Measurements from ENCODE around the gene TEX51. TPM values are rescaled to one million over a fixed set of nuclear protein-coding genes. Genes with fewer than 3 reads are reported as not detected.

Gene TEX51
- total and polyA plus RNA-seq, 2 of the 4 experiments (the other 2 are of a cell fraction) = not detected

GRCh38 chr2:126900646-126901319 is 2.1 kb downstream of the TEX51 start:
- no peak overlapping the region for H2AK5ac ChIP-seq (ENCODE audit: low read depth, low read length)
- 17% methylated on average over 1 of the region's 9 CpGs; no CpG with 5 or more reads in 1 of the 2 experiments for WGBS, 2 experiments (ENCODE audit: extremely low coverage in 2 of 2, insufficient read length in 1 of 2)
- TF ChIP-seq BHLHE40 (IDR thresholded peaks at IDR 0.05; ENCODE audit: low read depth, low read length) = no peak
- no peak for TF ChIP-seq NFE2L2 (IDR thresholded peaks at IDR 0.05; ENCODE audit: low read depth, low read length)
- TF ChIP-seq SMC3 (IDR thresholded peaks at IDR 0.05; ENCODE audit: low read depth, low read length) = no peak
- TF ChIP-seq MAZ (IDR thresholded peaks at IDR 0.05; ENCODE audit: borderline replicate concordance, low read depth, low read length) = no peak
- TF ChIP-seq RFX5 (IDR thresholded peaks at IDR 0.05; ENCODE audit: low read depth, low read length) = no peak
- TF ChIP-seq MXI1 (IDR thresholded peaks at IDR 0.05; ENCODE audit: borderline replicate concordance, low read depth, low read length) = no peak
- TF ChIP-seq RCOR1 (IDR thresholded peaks at IDR 0.05; ENCODE audit: insufficient replicate concordance, low read length) = no peak
- no peak for TF ChIP-seq CTCF (conservative IDR thresholded peaks at IDR 0.05; ENCODE audit: low read depth, low read length)
- no peak for TF ChIP-seq CHD1 (IDR thresholded peaks at IDR 0.05; ENCODE audit: low read depth, low read length)
- H2BK15ac ChIP-seq (ENCODE audit: low read depth, low read length) = no peak overlapping the region
- H4K91ac ChIP-seq (ENCODE audit: insufficient read depth, low read depth, low read length) = no peak overlapping the region
- no peak overlapping the region for H4K5ac ChIP-seq (ENCODE audit: low read depth, low read length)
- no TSS peak for BruUV-seq (replicated peaks)
- no peaks in the 10 kb centered on the region for H3K4me1 ChIP-seq (ENCODE audit: control insufficient read depth, insufficient read depth, low read length)
- no peak overlapping the region for H2BK120ac ChIP-seq (ENCODE audit: low read depth, low read length)
- no peak overlapping the region for H2AK9ac ChIP-seq (replicated peaks; ENCODE audit: low read depth, low read length, poor library complexity)
- no peak overlapping the region for H3K14ac ChIP-seq (replicated peaks; ENCODE audit: low read depth, low read length)
- H3K23ac ChIP-seq (ENCODE audit: low read depth, low read length) = no peak overlapping the region
- H3K9ac ChIP-seq (ENCODE audit: low read depth, low read length) = no peak overlapping the region
- H3K4ac ChIP-seq (ENCODE audit: low read depth, low read length) = no peak overlapping the region
- ChIA-PET POLR2A (ENCODE audit: unreplicated experiment) (no interaction called here), CTCF (no interaction called here)
- in situ Hi-C loops (cut with MboI; ENCODE audit: low sequenced_read_pairs) (no loop called here), dilution Hi-C loops (cut with HindIII; ENCODE audit: low sequenced_read_pairs, unreplicated experiment) (no loop called here), intact Hi-C loops (cut with micrococcal nuclease) (no loop called here)
- no peak overlapping the region for H2BK5ac ChIP-seq (ENCODE audit: low read depth, low read length, poor library complexity, severe bottlenecking)
- no peak overlapping the region for H3K4me2 ChIP-seq (ENCODE audit: low read depth, low read length)
- H3K36me3 ChIP-seq (ENCODE audit: control insufficient read depth, insufficient read depth, low read length) = no peaks in the 10 kb centered on the region
- no peak overlapping the region for H2BK20ac ChIP-seq (ENCODE audit: low read depth, low read length)
- no peak overlapping the region for H3K18ac ChIP-seq (ENCODE audit: low read depth, low read length)
- H4K8ac ChIP-seq (ENCODE audit: low read depth in 2 of 2, low read length in 2 of 2) = no peak overlapping the region
- no peak overlapping the region for H2AFZ ChIP-seq (replicated peaks; ENCODE audit: low read length, poor library complexity)
- no peaks in the 10 kb centered on the region for H3K9me1 ChIP-seq (ENCODE audit: insufficient read depth, low read length)
- no peak overlapping the region for H3K56ac ChIP-seq (ENCODE audit: extremely low read depth, insufficient read depth, low read length)
- H3K4me3 ChIP-seq (ENCODE audit: insufficient read depth, low read depth, low read length) = no peak overlapping the region
- no peak for DNase-seq
- H3K79me1 ChIP-seq (ENCODE audit: low read depth in 1 of 2, low read length in 2 of 2) = no peaks in the 10 kb centered on the region
- H3K27me3 ChIP-seq (ENCODE audit: control insufficient read depth, insufficient read depth, low read length) = no peaks in the 10 kb centered on the region; the same call in 1 of the 2 replicates
- no peaks in the 10 kb centered on the region for H4K20me1 ChIP-seq (ENCODE audit: insufficient read depth, low read length)
- H3K9me3 ChIP-seq (ENCODE audit: control insufficient read depth, insufficient read depth, low read length) = no peaks in the 10 kb centered on the region
- ATAC-seq (ENCODE audit: low read depth) = no peak
- H3K27ac ChIP-seq (ENCODE audit: insufficient read depth, low read length) = no peak overlapping the region

All from IMR-90 (cell line).